Suprapubic skin (tissue), 4 donors: ENCODE data around the gene ZFP1. TPM values are rescaled to one million over a fixed set of nuclear protein-coding genes. Genes with fewer than 3 reads are reported as not detected.

Source experiments
- DNase-seq, 2 donors: peaks; one replicate each; pipeline ENCODE4 v3.0.0-alpha.2; 2019; ENCODE audit warnings: low spot score in 2 of 2
- H3K27ac ChIP-seq: fragments of 200-600 bp; sonication (generic); one replicate; pipeline ENCODE4 v1.5.1; 2019
- H3K27me3 ChIP-seq: fragments of 200-600 bp; sonication (generic); one replicate; pipeline ENCODE4 v1.5.1; 2019
- H3K36me3 ChIP-seq: fragments of 200-600 bp; sonication (generic); one replicate; pipeline ENCODE4 v1.5.1; 2019
- H3K4me1 ChIP-seq: fragments of 200-600 bp; sonication (generic); one replicate; pipeline ENCODE4 v1.5.1; 2019
- H3K4me3 ChIP-seq: fragments of 200-600 bp; sonication (generic); one replicate; pipeline ENCODE4 v1.5.1; 2019; ENCODE audit warnings: mild to moderate bottlenecking
- H3K9me3 ChIP-seq: fragments of 200-600 bp; sonication (generic); one replicate; pipeline ENCODE4 v1.5.1; 2019
- CTCF ChIP-seq, 2 donors: fragments of 200-600 bp in 1 of 2; fragments of 450-650 bp in 1 of 2; sonication (generic) in 1 of 2; IDR thresholded peaks; one replicate each; pipeline ENCODE4 v1.5.1; 2016 to 2019; ENCODE audit warnings: antibody characterized with exemption in 2 of 2, mild to moderate bottlenecking in 1 of 2, moderate library complexity in 1 of 2
- EP300 ChIP-seq: sonication (generic); formaldehyde crosslinking; IDR thresholded peaks from one replicate; pipeline ENCODE4 v1.6.1; 2017; ENCODE audit warnings: antibody characterized with exemption
- POLR2A ChIP-seq, 2 donors: fragments of 450-650 bp; IDR thresholded peaks; one replicate each; pipeline ENCODE4 v1.6.1; 2017; ENCODE audit warnings: antibody characterized with exemption in 2 of 2, mild to moderate bottlenecking in 2 of 2, moderate library complexity in 2 of 2
- POLR2AphosphoS5 ChIP-seq, 3 donors: sonication (generic); formaldehyde crosslinking; IDR thresholded peaks; one replicate each; pipeline ENCODE4 v1.6.1; 2017; ENCODE audit warnings: antibody characterized with exemption in 3 of 3
- WGBS: methylation state at CpG from one replicate; pipeline ENCODE4 v1.1.5; 2018; 5-methylcytosine and 5-hydroxymethylcytosine counted together
- total RNA-seq, 4 donors: library from RNA; depleted of rRNA; stranded (reverse); fragments of >200 nt; gene quantifications; one replicate each; pipeline ENCODE4 v1.1.0, GENCODE V29; 2016

The ZFP1 gene
- total RNA-seq, 4 donors from 2014 or later, result 4.4 to 8.7 (median 6.8) TPM

- WGBS, result 61% methylated on average over 9 of the region's 9 CpGs
- Histone ChIP-seq H3K4me3 (no peak overlapping the region), H3K27me3 (no peaks in the 10 kb centered on the region), H3K27ac (no peak overlapping the region), H3K4me1 (no peaks in the 10 kb centered on the region), H3K36me3 (no peaks in the 10 kb centered on the region), H3K9me3 (no peaks in the 10 kb centered on the region)
- no peak for DNase-seq
- no peak for TF ChIP-seq POLR2A (IDR thresholded peaks at IDR 0.05)
- TF ChIP-seq CTCF (IDR thresholded peaks at IDR 0.05), result no peak
- no peak for TF ChIP-seq EP300
- no peak for TF ChIP-seq POLR2AphosphoS5 (IDR thresholded peaks at IDR 0.05)
Measured at GRCh38 chr16:75138636-75139035, 9.7 kb upstream of the ZFP1 start.

DNA sequence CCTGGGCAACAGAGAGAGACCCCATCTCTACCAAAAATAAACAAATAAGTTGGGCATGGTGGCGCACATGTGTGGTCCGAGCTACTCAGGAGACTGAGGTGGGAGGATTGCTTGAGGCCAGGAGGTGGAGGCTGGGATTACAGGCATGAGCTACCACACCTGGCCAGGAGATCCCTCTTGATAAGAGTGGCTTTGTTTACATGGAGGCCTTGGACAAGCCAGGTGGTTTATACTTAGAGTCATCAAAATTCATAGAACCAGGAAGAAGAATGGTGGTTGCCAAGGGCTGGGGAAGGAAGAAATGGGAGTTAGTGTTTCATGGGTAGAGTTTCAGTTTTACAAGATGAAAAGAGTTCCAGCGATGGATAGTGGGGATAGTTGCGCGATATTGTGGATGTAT, 8.8 kb upstream of the ZFP1 start:
- no peak overlapping the region for H3K27ac ChIP-seq
- no peaks in the 10 kb centered on the region for H3K27me3 ChIP-seq
- H3K4me3 ChIP-seq, result no peak overlapping the region
- H3K36me3 ChIP-seq, result no peaks in the 10 kb centered on the region
- H3K4me1 ChIP-seq, result no peaks in the 10 kb centered on the region
- no peak for DNase-seq
- TF ChIP-seq POLR2AphosphoS5 (IDR thresholded peaks at IDR 0.05) (no peak), POLR2A (IDR thresholded peaks at IDR 0.05) (no peak), EP300 (no peak), CTCF (IDR thresholded peaks at IDR 0.05) (no peak)
- no peaks in the 10 kb centered on the region for H3K9me3 ChIP-seq
- WGBS, result 96% methylated on average over 5 of the region's 5 CpGs

GRCh38 chr16:75143941-75144340, 4.4 kb upstream of the ZFP1 start:
- Histone ChIP-seq H3K36me3 (no peaks in the 10 kb centered on the region), H3K27ac (no peak overlapping the region), H3K4me1 (peaks cover 2% of the 10 kb centered on the region), H3K9me3 (peaks cover 5% of the 10 kb centered on the region), H3K27me3 (no peaks in the 10 kb centered on the region), H3K4me3 (no peak overlapping the region)
- DNase-seq, result no peak
- TF ChIP-seq POLR2A (IDR thresholded peaks at IDR 0.05) (no peak), POLR2AphosphoS5 (IDR thresholded peaks at IDR 0.05) (no peak), EP300 (no peak), CTCF (IDR thresholded peaks at IDR 0.05) (no peak)
- 77% methylated on average over 6 of the region's 6 CpGs for WGBS

GRCh38 chr16:75147968-75148310, 385 bp upstream of the ZFP1 start:
- TF ChIP-seq POLR2AphosphoS5 (IDR thresholded peaks at IDR 0.05) (no peak), EP300 (peak; percentile 25), POLR2A (IDR thresholded peaks at IDR 0.05) (no peak)
- peak overlapping the region; percentile 99 for H3K4me3 ChIP-seq
- no peaks in the 10 kb centered on the region for H3K27me3 ChIP-seq
- H3K36me3 ChIP-seq, result no peaks in the 10 kb centered on the region
- peaks cover 11% of the 10 kb centered on the region for H3K4me1 ChIP-seq
- DNase-seq, result no peak
- H3K9me3 ChIP-seq, result peaks cover 17% of the 10 kb centered on the region
- H3K27ac ChIP-seq, result peak overlapping the region; percentile 98
- 53% methylated on average over 3 of the region's 3 CpGs for WGBS

DNA sequence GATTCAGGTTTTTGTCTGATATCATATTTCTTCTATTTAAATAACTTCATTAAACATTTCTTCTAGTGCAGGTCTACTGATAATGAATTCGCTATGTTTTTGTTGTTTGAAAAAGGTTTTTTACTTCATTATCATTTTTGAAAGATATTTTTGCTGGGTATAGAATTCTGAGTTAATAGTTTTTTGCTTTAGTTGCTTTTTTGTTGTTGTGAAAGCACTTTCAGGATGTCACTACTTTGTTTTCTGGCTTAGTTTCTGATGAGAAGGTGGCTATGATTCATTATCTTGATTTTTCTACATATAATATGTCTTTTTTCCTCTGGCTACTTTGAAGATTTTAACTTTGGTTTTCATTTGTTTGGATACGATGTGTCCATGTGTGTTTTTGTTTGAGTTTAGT, 3.5 kb downstream of the ZFP1 start:
- H3K27ac ChIP-seq, result no peak overlapping the region
- WGBS, result 48% methylated on average over 2 of the region's 2 CpGs
- no peak for TF ChIP-seq EP300
- TF ChIP-seq CTCF (IDR thresholded peaks at IDR 0.05), result no peak
- no peak for TF ChIP-seq POLR2AphosphoS5 (IDR thresholded peaks at IDR 0.05)
- TF ChIP-seq POLR2A (IDR thresholded peaks at IDR 0.05), result no peak
- peaks cover 12% of the 10 kb centered on the region for H3K9me3 ChIP-seq
- no peak overlapping the region for H3K4me3 ChIP-seq
- H3K27me3 ChIP-seq, result no peaks in the 10 kb centered on the region
- DNase-seq, result no peak
- H3K36me3 ChIP-seq, result peaks cover 16% of the 10 kb centered on the region
- H3K4me1 ChIP-seq, result peaks cover 11% of the 10 kb centered on the region

DNA sequence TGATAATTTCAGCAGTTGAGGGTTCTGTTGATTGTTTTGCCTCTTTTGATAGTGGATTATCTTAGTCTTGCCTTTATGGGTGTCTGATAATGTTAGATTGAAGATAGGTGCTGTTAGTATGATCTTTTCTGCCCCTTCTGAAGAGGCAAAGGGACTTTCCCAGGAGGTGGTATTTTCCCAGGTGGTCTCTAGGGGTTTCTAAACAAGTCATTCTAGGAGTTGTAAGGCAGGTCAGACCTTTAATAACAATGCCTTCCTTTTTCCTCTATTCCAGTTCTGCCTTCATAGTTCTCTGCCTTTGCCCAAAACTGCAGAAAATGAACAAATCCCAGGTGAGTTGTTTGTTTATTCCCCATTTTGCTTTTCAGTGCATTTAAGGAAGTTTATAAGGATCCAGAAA, 4.3 kb downstream of the ZFP1 start:
- no peak for TF ChIP-seq POLR2AphosphoS5 (IDR thresholded peaks at IDR 0.05)
- TF ChIP-seq CTCF (IDR thresholded peaks at IDR 0.05), result no peak
- no peak for TF ChIP-seq EP300
- no peak for TF ChIP-seq POLR2A (IDR thresholded peaks at IDR 0.05)
- Histone ChIP-seq H3K4me1 (peaks cover 11% of the 10 kb centered on the region), H3K27me3 (no peaks in the 10 kb centered on the region), H3K9me3 (peaks cover 12% of the 10 kb centered on the region), H3K4me3 (no peak overlapping the region), H3K36me3 (peaks cover 16% of the 10 kb centered on the region), H3K27ac (no peak overlapping the region)
- no peak for DNase-seq
